Hematopoietic multipotent progenitor cell treated with erythropoietin and hydrocortisone succinate and interleukin-3 and kit ligand, for 6 days (in vitro differentiated cells): ENCODE data around the gene CPT2.
"Not testable (repeated sequence)": the region's sequence is repeated elsewhere in the genome, so short reads cannot be mapped to it uniquely, and the experiment has no call there.

Source experiments
- DNase-seq: peaks from one replicate; pipeline ENCODE4 v3.0.0-alpha.2; 2015

The CPT2 gene

DNA sequence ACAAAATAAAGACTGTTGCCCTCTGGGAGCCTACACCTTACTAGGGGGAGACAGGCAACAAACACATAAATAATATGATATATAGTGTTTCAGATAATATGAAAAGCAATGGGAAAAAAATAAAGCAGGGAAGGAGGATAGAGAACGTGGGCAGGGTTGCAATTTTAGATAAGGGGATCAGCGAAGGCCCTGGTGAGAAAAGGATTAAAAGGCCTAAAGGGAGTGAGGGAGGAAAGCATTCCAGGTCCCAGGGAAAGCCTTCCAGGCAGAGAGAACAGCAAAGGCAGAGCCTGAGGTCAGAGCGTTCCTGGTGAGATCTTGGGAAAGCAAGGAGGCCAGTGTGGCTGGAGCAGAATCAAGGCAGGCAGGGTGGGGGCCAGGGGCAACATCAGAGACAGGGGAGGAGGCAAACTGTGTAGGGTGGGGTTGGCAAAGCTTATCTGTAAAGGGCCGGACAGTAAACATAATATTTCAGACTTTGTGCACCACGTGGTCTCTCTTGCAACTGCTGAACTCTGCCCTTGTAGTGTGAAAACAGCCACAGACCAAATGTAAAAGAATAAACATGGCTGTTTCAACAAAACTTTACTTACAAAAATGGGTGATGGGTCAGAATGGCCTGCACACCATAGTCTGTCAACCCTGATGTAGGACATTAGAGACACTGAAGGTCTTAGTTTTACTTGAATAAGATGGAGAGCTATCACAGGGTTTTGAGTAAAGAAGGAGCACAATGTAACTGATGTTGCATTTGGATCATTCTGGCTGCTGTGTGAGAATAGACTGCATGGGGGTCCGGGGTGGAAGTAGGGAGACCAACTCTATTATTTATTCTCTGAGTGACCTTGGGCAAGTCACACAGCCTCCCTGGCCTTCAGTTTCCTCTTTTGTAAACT is 13.3 kb upstream of the CPT2 start:
- DNase-seq: peak; percentile 88

DNA sequence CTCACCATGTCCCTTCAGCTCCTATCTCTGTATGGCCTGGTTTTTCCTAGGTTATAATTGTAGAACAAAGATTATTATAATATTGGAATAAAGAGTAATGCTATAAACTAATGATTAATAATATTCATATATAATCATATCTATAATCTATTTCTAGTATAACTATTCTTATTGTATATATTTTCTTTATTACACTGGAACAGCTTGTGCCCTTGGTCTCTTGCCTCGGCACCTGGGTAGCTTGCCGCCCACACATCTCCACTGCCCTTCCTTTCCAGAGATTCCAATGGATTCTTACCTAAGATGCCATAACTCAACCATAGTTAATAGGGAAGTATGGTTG is 10.7 kb upstream of the CPT2 start:
- DNase-seq: not testable (repeated sequence)

DNA sequence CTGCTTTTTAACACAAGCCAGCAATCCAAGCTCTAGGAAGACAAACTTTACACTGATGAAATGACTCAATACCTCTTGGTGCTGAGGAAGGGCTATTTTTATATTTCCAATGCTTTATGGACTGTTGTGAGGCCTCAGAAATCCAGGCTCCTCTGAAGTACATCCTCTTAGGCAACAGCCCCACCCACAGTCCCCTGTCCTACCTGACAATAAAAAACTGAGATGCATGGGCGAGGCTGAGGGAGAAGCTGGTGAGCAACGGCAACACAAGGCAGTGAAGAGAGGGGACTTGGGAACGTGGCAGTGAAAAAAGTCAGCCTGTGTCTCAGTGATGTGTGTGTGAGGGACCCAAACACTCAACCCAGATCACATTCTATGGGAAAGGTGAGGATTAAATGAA is 10.1 kb upstream of the CPT2 start:
- DNase-seq: no peak

DNA sequence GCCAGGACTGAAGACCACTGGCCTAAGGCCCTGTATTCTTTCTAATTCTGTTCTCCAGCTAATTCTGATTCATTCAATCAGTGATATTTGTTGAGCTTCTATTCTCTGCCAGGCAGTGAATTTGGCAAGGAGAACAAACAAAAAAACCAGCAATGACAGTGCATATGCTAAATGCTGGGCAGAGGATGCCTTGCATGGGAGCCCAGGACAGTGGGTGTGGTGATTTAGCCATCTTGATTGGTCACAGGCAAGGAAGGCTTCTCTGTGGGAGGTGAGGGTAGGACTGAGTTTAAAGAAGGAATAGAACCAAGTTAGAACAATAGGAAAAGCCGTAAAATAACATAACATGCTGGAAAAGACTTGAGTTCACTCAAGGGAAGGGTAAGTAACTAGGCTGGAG is 9.2 kb upstream of the CPT2 start:
- no peak for DNase-seq

DNA sequence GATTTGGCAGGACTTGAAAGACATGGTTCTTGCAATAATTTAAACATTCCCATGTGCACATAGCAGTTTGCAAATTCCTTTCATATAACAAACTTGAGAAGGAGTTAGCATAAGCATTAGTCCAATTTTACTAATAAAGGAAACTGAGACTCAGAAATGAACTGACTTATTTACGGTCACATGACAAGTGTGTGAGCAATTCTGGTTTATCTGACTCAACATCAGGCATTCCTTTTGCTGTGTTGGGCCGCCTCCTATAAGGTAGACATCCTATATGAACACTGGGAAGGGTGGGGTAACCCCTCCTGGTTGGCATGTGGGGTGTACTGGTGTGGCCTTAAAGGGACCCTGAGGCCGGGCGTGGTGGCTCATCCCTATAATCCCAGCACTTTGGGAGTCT is 8.5 kb upstream of the CPT2 start:
- DNase-seq: no peak

DNA sequence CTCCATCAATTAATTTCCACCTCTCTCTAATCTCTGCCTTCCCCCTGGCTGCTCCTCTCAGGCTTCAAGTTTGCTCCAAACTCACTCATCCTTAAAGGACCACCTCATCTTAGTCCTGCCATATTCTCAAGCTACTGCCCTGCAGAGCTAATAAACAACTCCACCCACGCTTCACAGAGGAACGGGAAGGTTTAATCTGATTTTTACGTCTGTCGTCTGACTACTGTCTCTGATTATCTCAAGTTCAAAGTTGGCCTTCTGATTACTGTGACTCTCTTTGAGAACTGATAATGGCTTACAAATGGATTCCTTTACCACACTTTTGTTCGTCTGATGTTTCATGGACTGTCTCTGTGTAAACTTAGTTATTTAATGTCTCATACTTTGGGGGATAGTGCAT is 7.6 kb upstream of the CPT2 start:
- DNase-seq: peak; percentile 50

DNA sequence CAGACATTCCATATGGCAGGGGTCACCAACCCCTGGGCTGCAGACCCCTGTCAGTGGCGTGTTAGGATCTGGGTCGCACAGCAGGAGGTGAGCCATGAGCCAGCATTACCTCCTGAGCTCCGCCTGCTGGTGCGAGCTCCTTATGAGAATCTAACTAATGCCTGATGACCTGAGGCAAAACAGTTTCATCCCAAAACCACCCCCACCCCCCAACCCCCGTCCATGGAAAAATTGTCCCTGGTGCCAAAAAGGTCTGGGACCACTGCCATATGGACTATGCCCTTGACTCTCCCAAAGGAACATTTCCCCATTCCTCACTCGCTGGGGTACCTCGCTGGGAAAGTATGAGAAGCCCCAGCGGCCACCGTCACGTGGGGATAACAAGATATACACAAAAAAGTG is 6.4 kb upstream of the CPT2 start:
- no peak for DNase-seq

DNA sequence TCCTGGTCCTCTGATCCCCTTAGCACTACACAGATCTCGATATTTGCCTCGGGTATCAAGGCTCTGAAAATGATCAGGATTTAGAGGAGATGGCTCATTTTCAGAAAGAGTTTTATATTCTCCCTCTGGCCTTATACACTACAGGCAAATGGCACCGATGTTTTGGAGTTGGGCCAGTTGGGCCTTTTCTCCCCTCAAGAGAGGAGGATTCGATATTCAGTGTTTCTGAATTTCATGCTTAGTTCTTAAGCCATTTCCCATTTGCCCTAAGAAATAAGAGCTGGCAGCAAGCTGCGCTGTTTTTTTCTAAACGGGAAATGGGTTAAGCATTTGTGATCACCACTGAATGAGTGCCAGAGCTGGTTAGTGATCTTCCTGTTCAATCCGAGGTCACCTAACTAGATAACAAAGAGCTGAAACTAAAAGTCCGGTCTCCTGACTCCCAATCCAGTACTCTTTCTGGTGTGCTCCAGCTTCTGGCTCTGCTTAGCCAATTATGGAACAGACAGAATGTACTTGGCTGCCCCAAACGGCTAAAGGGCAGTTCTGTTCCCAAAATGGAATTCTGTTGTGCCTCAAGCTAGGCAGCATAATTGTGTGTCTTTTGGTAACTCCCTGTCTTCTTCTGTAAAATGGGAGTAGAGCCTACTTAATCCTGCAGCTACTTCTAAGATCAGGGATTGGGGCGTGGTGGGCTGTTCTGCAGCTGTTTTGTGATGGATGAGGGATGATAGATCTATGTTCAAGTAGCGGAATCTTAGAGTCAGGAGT is 1.2 kb upstream of the CPT2 start:
- DNase-seq: no peak

DNA sequence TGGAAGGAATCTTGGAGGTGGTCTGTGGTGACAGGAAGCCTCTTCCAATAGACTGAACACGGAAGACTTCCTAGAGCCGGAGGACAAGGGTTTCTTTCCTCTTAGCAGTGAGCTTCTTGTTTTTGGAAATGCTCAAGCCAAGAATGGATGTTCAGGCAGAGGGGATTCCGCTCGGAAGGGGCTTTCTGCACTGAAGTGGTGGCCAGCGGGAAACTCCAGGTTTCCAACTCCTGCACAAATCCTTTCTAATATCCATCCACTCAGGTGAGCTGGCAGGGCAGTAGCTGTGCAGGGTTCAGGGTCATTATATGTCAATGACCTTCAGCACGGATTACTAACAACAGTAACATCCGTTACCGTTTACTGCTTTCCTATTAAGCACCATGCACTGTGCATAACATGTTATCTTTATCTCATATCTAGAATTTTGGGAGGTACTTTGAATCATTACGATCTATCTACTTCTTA is 573 bp upstream of the CPT2 start:
- no peak for DNase-seq

DNA sequence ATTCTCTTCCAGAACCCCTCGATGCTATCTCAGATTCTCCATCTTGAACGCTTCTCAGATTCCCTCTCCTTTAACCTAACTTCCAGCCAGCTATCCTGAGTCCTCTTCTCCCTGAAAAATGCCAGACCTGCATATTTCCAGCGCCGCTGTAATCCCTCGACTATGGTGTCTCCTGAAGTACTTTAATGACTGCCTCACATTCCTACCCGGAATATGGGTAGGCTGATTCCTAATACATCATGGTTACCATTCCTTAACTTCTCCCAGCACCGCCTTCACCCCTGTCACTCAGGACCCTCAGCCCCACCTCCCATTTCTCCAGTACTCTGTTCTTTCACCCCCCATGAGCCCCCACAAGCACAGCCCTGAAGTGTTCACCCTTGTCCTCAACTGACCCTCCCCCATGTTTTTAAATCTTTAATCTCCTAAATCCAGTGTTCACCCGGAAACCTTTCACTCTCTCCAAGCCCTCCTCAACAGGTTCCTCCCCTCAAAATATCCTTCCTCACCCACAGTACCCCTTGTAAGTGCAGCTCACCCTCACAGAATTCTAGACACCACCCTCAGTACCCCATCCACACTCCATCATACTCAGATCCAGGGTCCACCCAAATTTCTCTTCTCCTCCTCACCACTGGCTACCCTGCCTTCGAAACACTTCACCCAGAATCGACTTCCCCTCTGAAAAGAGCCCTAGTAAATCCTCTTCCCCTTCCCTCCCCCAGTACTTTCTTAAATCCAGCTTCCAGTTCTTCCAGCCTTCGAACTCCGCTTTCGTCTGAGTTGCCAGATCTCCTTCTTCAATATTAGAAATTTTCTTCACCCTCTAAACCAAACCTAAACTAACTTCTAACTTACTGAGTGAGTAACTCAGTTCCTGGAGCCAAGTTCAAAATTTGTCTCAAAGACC is 922 bp downstream of the CPT2 start:
- DNase-seq: peak; percentile 16

DNA sequence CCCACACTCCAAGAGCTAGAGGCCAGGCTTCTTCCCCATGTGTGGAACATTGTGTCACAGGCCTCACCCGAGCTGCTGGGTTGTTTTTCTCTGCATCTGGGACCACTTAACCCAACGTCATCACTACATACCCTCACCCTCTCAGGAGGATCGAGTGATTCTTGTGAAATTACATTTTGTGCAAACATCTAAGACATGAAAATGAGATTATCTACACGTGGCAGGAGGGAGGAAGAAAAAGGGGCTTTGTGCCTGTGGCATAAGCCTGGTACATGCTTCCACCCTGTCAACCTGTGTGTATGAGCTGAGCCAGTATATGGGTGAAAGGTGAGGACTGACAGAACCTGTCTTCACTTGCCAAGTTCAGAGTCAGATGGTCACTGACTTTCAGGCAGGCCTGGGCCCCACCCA is 1.6 kb downstream of the CPT2 start:
- DNase-seq: no peak

DNA sequence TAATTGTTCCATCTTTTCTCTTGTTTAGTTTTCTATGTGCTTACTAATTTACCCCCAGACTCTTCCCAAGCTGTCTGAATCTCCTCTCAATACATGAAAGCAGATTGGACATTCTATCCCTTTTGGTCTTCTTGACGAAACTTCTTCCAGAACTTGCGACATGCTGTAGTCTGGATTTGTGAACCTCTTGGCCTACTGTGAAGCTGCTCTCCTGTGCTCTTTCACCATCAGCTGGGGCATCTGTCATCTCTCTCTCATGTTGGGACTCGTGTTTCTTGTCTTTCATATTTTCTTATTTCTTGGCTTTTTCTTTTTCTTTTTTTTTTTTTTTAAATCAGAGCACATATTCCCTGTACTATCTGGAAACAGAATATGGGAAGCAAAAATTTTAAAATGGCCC is 6.8 kb downstream of the CPT2 start:
- DNase-seq: no peak

DNA sequence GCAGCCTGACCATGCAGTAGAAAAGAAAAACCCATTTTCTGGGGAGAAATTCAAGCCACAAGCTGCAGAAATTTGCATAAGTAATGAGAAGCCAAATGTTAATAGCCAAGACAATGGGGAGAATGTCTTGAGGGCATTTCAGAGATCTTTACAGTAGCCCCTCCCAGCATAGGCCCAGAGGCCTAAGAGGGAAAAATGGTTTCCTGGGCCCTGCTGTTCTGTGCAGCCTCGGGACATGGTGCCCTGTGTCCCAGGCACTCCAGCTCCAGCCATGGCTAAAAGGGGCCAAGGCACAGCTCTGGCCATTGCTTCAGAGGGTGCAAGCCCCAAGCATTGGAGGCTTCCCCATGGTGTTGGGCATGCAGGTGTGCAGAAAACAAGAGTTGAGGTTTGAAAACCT is 8.9 kb downstream of the CPT2 start:
- not testable (repeated sequence) for DNase-seq

DNA sequence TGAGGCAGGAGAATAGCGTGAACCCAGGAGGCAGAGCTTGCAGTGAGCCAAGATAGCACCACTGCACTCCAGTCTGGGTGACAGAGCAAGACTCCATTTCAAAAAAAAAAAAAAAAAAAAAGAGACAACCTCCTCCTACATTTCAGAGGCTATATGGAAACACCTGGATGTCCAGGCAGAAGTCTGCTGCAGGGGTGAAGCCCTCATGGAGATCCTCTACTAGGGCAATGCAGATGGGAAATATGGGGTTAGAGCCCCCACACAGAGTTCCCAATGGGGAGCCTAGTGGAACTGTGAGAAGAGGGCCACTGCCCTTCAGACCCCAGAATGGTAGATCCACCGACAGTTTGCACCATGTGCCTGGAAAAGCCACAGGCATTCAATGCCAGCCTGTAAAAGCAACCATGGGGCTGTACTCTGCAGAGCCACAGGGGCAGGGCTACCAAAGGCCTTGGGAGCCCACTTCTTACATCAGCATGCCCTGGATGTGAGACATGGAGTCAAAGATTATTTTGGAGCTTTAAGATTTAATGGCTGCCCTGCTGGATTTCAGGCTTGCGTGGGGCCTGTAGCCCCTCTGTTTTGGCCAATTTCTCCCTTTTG is 9.6 kb downstream of the CPT2 start:
- DNase-seq: not testable (repeated sequence)

DNA sequence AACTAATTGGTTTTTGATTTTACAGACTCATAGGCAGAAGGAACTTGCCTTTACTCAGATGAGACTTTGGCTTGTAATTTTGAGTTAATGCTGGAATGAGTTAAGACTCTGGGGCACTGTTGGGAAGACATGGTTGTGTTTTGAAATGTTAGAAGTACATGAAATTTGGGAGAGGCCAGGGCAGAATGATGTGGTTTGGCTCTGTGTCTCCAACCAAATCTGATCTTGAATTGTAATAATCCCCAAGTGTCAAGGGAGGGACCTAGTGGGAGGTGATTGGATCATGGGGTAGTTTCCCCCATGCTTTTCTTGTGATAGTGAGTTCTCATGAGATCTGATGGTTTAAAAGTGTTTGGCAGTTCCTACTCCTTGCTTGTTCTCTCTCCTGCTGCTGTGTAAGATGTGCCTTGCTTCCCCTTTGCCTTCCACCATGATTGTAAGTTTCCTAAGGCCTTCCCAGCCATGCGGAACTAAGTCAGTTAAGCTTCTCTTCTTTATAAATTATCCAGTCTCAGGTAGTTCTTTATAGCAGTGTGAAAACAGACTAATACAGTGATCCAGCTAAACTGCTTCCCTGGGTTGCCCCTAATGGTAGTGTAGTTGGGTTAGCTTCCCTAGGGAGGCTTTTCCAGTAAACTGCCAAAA is 10.2 kb downstream of the CPT2 start:
- DNase-seq: no peak

DNA sequence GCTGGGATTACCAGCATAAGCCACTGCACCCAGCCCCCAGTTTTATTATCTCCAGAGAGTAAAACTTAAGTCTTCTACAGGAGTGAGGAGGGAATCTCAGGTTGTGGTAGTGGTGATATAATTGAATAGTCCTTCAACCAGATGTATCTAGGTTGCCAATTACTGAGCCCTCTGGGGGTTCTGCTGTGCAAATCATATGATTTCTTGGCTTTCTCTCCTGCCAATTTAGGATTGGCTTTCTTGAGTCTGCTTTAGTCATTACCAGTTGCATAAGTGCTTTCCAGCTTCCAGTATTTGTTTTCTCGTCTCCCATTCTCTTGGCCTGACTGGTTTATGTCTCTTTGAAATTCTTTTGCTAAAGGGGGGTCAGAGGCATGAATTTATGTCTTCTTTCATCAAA is 11.1 kb downstream of the CPT2 start:
- no peak for DNase-seq

DNA sequence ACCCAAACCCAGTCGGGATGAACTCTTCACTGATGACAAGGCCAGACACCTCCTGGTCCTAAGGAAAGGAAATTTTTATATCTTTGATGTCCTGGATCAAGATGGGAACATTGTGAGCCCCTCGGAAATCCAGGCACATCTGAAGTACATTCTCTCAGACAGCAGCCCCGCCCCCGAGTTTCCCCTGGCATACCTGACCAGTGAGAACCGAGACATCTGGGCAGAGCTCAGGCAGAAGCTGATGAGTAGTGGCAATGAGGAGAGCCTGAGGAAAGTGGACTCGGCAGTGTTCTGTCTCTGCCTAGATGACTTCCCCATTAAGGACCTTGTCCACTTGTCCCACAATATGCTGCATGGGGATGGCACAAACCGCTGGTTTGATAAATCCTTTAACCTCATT is 13.7 kb downstream of the CPT2 start:
- no peak for DNase-seq

DNA sequence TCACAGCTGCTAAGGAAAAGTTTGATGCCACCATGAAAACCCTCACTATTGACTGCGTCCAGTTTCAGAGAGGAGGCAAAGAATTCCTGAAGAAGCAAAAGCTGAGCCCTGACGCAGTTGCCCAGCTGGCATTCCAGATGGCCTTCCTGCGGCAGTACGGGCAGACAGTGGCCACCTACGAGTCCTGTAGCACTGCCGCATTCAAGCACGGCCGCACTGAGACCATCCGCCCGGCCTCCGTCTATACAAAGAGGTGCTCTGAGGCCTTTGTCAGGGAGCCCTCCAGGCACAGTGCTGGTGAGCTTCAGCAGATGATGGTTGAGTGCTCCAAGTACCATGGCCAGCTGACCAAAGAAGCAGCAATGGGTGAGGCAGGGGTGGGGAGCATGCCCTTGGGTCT is 14.3 kb downstream of the CPT2 start:
- no peak for DNase-seq

DNA sequence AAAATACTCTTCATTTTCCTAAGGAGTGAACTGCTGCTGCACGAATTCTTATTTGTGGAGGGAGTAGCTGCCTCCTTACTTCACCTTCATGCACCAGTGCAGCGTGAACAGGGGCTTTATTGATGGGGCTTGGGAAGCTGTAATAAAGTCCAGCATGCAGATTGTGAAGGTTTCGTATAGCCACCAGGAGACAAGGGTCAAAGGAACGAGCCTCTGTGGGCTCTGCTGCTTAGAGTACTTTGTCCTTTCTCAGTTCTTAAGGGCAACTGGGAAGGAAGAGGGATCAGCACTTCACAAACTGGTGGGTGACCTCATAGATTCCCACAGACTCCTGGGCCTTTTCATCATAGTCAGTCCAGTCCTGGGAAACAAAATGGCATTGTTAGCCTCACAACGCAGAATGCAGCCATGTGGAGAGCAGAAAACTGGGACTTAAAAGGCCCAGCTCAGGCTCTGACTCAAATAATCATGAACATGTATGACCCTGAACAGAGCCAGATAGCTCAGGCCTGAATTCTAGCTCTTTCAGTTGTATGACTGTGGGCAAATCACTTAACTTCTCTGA is 17.8 kb downstream of the CPT2 start:
- DNase-seq: no peak

DNA sequence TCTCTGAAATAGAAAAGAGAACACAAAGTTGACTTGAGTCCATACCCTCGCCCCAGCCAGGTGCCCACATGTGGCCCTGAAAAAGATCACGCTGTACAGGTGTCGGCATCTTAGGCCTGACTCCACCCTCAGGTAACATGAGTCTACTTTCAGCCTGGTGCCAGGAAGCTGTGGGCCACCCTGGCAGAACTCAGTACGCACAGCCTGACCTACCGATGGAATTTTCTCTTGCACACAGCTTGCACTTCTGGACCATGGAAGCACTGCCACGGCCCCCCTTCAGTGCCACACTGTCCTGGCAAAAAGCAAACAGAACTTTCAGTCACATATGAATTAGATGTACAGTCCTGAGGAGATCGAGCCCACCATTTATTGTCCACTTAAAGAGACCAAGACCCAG is 21.6 kb downstream of the CPT2 start:
- DNase-seq: no peak

DNA sequence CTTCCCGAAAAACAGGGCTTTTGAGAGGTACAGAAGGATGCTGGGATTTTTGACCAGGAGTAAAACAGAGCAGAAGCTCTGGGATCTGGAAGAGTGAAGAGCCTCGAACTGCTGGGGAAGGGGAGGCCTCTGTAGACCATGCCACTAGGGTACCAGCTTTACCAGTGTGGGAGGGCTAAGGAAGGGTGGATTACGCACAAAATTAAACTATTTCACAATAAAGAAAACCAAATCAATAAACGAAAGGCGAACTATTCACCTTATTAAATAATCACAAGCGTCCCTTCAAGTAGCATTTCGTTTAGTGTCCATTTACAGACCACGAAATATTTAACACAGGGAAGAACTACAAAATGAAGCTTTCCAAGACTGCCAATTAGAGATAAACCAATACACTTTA is 23.1 kb downstream of the CPT2 start:
- DNase-seq: no peak
